GM12865 (cell line): ENCODE results near the gene OR2V2.

ENCODE experiments used
- DNase-seq: peaks from one replicate; pipeline ENCODE4 v3.0.0; 2010; ENCODE audit warnings: low read depth
- H3K4me3 ChIP-seq: 2 replicates; pipeline ENCODE4 v1.5.1; 2011; ENCODE audit warnings: mild to moderate bottlenecking, low read depth, low read length, control low read depth
- TF ChIP-seq, protein P1 (sequence below): IDR thresholded peaks from 2 replicates; pipeline ENCODE4 v1.5.1; 2011; ENCODE audit warnings: low read length, control low read depth, low read depth, inconsistent platforms; ENCODE audit not compliant: insufficient read depth; ENCODE audit errors: missing control alignments

OR2V2 gene

DNA sequence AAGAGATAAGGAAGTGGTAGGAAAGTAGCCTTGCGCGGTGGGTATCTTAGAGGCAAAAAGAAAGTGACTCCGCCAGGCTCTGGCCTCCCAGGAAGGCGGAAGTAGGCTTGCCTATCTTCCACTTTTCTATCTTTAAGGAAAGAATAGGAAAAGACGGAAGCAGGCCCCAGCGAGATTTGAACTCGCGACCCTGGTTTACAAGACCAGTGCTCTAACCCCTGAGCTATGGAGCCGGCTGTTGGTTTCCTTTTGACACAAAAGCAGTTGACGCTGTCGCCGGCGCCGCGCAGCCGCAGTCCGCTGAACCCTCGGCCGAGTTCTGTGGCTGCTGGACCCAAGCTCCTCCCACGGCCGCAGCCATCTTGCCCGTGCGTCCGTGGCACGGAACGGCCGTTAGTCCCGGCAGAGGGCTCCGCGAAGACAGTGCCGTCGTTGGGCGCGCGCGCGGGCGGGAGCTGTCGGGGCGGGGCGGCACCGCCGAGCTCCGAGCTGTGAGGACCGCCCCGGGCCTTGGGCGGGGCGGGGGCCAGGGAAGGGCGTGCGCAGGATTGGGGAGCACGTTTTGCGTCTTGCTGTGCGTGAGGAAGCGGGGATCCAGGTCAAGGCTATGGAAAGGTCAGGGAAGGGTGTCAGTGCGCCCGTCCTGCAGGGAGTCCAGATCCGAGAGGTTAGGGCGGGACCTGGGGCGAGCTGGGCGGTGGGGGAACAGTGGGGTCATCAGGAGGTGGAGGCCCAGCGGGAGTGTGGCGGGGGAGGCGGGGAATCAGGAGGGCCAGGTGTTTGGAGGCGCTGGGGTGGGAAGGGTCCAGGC lies 44.3 kb downstream of the OR2V2 start:
- TF ChIP-seq, protein P1, sequence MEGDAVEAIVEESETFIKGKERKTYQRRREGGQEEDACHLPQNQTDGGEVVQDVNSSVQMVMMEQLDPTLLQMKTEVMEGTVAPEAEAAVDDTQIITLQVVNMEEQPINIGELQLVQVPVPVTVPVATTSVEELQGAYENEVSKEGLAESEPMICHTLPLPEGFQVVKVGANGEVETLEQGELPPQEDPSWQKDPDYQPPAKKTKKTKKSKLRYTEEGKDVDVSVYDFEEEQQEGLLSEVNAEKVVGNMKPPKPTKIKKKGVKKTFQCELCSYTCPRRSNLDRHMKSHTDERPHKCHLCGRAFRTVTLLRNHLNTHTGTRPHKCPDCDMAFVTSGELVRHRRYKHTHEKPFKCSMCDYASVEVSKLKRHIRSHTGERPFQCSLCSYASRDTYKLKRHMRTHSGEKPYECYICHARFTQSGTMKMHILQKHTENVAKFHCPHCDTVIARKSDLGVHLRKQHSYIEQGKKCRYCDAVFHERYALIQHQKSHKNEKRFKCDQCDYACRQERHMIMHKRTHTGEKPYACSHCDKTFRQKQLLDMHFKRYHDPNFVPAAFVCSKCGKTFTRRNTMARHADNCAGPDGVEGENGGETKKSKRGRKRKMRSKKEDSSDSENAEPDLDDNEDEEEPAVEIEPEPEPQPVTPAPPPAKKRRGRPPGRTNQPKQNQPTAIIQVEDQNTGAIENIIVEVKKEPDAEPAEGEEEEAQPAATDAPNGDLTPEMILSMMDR: no peak
- peak; percentile 98 for DNase-seq
- H3K4me3 ChIP-seq: peak overlapping the region; percentile 91

DNA sequence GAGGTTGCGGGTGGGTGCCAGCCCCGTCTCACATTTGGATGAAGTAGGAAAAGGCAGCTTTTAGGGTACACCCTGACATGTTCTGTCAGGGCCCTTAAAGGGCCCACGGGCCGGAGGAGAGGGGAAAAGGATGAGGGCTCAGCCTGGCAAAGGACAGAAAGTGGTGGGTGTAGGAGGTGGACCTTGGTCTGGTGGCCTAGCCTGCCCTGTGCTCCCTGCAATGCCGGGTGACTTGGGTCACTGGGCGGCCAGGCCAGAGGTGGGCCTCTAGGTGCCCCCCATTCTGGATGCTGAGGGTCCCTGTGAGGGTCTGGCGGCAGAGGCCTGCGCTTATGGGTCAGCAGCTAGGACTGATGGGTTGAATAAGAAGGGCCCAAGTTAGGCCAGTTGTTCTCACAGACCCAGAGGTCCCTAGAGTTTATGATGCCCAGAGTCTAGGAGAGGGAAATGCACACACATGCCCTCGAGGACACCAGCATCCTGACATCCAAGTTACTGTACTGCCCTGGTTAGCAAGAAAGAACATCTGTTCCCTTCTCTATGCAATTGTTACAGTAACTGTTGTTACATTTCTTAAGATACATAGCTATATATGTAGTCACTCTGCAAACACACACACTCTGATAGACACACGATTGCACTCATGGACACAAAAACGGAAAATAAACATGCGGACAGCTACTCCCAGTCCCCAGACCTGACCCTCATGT lies 45.1 kb downstream of the OR2V2 start:
- TF ChIP-seq, protein P1: no peak
- peak overlapping the region; percentile 85 for H3K4me3 ChIP-seq
- no peak for DNase-seq

DNA sequence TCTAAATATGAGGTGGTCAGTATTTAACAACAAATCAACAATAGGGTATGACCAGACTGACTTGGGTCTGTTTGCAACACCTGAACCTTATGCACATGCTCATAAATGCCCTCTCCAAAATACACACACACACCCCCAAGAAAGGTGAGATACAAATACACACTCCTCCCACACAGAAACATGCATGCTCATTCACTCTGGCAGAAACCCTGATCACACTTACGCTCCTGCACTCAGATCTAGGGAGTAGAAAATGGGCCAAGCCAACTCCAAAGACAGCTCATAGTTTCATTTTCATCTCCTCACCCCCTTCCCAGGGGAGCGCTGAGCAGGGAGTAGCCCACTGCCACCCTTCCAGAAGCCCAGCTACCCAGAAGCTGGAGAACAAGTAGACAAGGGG lies 46.3 kb downstream of the OR2V2 start:
- TF ChIP-seq, protein P1: no peak
- no peak overlapping the region for H3K4me3 ChIP-seq
- DNase-seq: no peak

DNA sequence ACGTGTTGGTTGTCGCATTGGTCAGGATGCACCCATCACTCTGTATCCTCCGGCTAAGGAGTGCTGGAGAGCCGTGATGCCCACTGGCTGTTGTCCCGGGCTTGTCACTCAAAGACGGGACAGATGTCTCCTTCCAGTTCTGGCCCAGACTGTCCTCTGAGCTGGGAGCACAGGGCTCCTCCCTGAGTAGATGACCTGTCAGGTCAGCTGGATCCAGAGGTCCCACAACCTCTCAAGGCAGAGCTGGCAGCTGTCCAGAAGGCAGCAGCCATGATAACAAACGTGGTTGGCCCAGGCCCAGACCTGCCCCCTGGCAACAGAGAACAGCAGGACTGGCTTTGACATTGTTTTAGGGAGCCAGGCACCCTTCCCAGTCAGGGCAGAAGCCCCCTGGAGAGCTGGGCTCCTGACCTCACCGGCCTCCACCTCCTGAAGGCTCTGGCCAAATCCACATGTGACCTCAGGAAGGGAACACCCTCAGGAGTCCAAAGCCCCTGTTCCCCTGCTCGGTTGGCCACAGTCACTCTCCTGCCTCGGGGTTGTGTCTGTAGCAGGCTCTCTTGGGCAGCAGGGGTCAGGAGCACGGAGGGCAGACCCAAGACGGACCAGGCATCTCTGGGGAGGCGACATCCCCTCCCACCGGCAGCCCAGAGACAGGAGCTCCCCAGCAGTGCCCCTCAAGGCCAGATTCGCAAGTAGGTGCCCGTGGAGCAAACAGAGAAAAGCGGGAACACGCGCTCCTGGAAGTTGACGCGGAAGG lies 47.3 kb downstream of the OR2V2 start:
- no peak for DNase-seq
- H3K4me3 ChIP-seq: no peak overlapping the region
- TF ChIP-seq, protein P1: no peak

DNA sequence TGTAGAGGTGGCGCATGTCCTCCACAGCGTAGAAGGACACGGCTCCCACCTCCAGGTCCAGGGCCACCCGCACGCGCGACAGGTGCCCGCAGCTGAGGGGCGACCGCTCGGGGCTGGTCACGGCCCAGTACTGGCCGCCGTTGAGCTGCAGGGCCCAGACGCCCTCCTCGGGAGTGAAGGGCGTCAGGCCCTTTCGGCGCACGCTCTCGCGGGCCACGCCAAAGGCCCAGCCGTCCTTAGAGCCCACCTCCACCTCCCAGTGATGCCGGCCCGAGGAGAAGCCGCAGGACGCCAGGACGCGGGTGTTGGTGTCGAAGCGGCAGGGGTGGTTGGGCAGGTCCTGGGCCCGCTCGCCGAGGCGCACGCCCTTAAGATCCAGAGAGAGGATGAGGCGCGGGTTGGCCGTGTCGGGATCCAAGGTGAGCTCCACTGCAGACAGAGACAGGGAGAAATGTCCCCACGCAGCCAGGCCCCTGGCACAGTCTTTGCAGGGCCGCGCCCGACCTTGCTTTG lies 47.9 kb downstream of the OR2V2 start:
- TF ChIP-seq, protein P1: no peak
- H3K4me3 ChIP-seq: no peak overlapping the region
- DNase-seq: no peak

DNA sequence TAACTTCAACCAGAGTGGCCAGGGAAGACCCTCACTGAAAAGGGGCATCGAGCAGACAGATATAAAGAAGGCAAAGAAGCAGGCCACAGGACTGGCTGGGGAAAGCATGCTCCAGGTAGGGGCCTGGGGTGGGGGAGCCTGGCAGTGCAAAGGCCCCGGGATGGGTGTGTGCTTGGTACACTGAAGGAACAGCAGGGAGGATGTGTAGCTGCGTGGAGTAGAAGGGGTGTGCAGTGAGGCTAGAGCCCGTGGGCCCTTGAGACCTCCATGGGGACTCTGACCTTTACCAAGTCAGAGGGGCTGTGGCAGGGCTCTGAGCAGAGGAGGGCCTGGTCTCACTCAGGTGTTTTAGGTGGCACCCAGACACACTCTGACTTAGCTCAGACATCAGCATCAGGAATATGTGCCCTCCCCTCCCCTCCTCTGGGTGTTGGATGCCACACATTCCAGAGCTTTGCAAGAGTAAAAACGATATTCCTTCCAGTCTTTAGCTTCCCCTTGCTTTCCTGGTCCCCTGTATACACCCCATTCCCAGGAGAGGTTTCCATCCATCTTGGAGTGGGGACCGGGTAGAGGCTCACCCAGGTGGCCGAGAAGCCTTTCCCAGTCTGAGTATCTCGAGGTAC lies 50.1 kb downstream of the OR2V2 start:
- DNase-seq: no peak
- H3K4me3 ChIP-seq: no peak overlapping the region
- TF ChIP-seq, protein P1: no peak
